Left ventricle myocardium inferior (tissue), 1 donor: ENCODE data around the gene EGR4. TPM values are rescaled to one million over a fixed set of nuclear protein-coding genes. Genes with fewer than 3 reads are reported as not detected.
"Not testable (repeated sequence)": the region's sequence is repeated elsewhere in the genome, so short reads cannot be mapped to it uniquely, and the experiment has no call there.

ENCODE experiments used
- DNase-seq: peaks from one replicate; pipeline ENCODE4 v3.0.0-alpha.2; 2020
- H3K27ac ChIP-seq: fragments of 200-600 bp; replicated peaks from 2 replicates; pipeline ENCODE4 v1.8.0; 2021
- H3K27me3 ChIP-seq: fragments of 200-600 bp; 2 replicates; pipeline ENCODE4 v1.8.0; 2021; ENCODE audit warnings: low read depth
- H3K36me3 ChIP-seq: fragments of 200-600 bp; 2 replicates; pipeline ENCODE4 v1.8.0; 2021
- H3K4me1 ChIP-seq: fragments of 200-600 bp; 2 replicates; pipeline ENCODE4 v1.8.0; 2021
- H3K4me3 ChIP-seq: fragments of 200-600 bp; 2 replicates; pipeline ENCODE4 v1.8.0; 2021; ENCODE audit warnings: mild to moderate bottlenecking, moderate library complexity
- H3K9me3 ChIP-seq: fragments of 200-600 bp; replicated peaks from 2 replicates; pipeline ENCODE4 v1.8.0; 2021
- CTCF ChIP-seq: fragments of 200-600 bp; IDR thresholded peaks from 2 replicates; pipeline ENCODE4 v1.8.0; 2021; ENCODE audit warnings: antibody characterized with exemption, mild to moderate bottlenecking, borderline replicate concordance
- intact Hi-C: fragments of 100-400 bp; cut with micrococcal nuclease; formaldehyde crosslinking; loops from one replicate; pipeline ENCODE4 v1.11.0; 2022
- total RNA-seq: library from RNA; stranded (reverse); fragmentation: NEBNext Ultra II Directional; extraction: Animal tissue kit (Norgen Biotek cat#: 25700); gene quantifications from one replicate; pipeline ENCODE4 v1.2.1, GENCODE V29; 2021
- donor health status: DM: no; HTN: yes; CAD: no; lungs with severe emphysema.

The EGR4 gene
- total RNA-seq, 1 donor from 2014 or later: not detected

- no peak overlapping the region for H3K27ac ChIP-seq
- intact Hi-C loops: no loop called here
- TF ChIP-seq CTCF: no peak
- DNase-seq: no peak
- peaks cover 67% of the 10 kb centered on the region for H3K27me3 ChIP-seq
- H3K36me3 ChIP-seq: no peaks in the 10 kb centered on the region
- H3K4me3 ChIP-seq: no peak overlapping the region
- H3K4me1 ChIP-seq: peaks cover 8% of the 10 kb centered on the region
- no peaks in the 10 kb centered on the region for H3K9me3 ChIP-seq
These were observed 27.9 kb downstream of the EGR4 start for GRCh38 chr2:73265298-73266060.

- TF ChIP-seq CTCF: no peak
- Histone ChIP-seq H3K9me3 (no peaks in the 10 kb centered on the region), H3K27ac (no peak overlapping the region), H3K36me3 (no peaks in the 10 kb centered on the region), H3K4me1 (peaks cover 8% of the 10 kb centered on the region), H3K27me3 (peaks cover 62% of the 10 kb centered on the region), H3K4me3 (no peak overlapping the region)
- intact Hi-C loops: no loop called here
- DNase-seq: no peak
These were observed 28.6 kb downstream of the EGR4 start for GRCh38 chr2:73264783-73265182.

- intact Hi-C loops: no loop called here
- H3K9me3 ChIP-seq: no peaks in the 10 kb centered on the region
- H3K4me1 ChIP-seq: peaks cover 8% of the 10 kb centered on the region
- no peak overlapping the region for H3K27ac ChIP-seq
- H3K36me3 ChIP-seq: no peaks in the 10 kb centered on the region
- DNase-seq: no peak
- TF ChIP-seq CTCF: no peak
- H3K27me3 ChIP-seq: peaks cover 57% of the 10 kb centered on the region
- H3K4me3 ChIP-seq: no peak overlapping the region
These were observed 29.1 kb downstream of the EGR4 start for GRCh38 chr2:73264332-73264606.

- Histone ChIP-seq H3K4me3 (no peak overlapping the region), H3K4me1 (peaks cover 3% of the 10 kb centered on the region), H3K27ac (no peak overlapping the region), H3K9me3 (no peaks in the 10 kb centered on the region), H3K36me3 (no peaks in the 10 kb centered on the region), H3K27me3 (peaks cover 52% of the 10 kb centered on the region)
- intact Hi-C loops: no loop called here
- DNase-seq: no peak
- no peak for TF ChIP-seq CTCF
These were observed 29.6 kb downstream of the EGR4 start for GRCh38 chr2:73263540-73264331.

GRCh38 chr2:73262691-73263429 lies 30.5 kb downstream of the EGR4 start:
- H3K27me3 ChIP-seq: peaks cover 43% of the 10 kb centered on the region
- H3K4me1 ChIP-seq, intact Hi-C loops, H3K36me3 ChIP-seq, DNase-seq, H3K27ac ChIP-seq, H3K9me3 ChIP-seq, H3K4me3 ChIP-seq: not testable (repeated sequence)
